ENCODE results near the gene YTHDF1.
"Not testable (repeated sequence)": the region's sequence is repeated elsewhere in the genome, so short reads cannot be mapped to it uniquely, and the experiment has no call there.

The YTHDF1 gene

DNA sequence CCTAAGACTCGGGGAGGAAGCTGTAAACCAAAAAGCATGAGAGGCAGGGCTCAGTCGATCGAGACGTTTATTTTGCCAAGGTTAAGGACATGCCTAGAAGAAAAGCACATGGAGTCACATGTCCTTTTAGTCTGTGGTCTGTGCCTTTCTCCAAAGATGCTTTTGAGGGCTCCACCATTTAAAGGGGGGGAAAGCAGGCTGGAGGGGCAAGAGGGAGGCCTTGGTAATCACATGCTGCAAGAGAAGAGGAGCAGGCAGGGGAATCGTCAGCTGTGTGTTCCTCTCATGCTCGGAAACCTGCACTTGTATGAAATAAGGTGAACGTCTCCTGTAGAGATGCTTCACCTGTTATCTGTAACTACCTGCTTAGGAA lies 9.1 kb upstream of the YTHDF1 start:
- no peak for DNase-seq

GRCh38 chr20:63224412-63225081 lies 8.6 kb upstream of the YTHDF1 start:
- DNase-seq: no peak

GRCh38 chr20:63223826-63224207 lies 7.9 kb upstream of the YTHDF1 start:
- no peak for DNase-seq

GRCh38 chr20:63223121-63223825 lies 7.3 kb upstream of the YTHDF1 start:
- no peak for DNase-seq

DNA sequence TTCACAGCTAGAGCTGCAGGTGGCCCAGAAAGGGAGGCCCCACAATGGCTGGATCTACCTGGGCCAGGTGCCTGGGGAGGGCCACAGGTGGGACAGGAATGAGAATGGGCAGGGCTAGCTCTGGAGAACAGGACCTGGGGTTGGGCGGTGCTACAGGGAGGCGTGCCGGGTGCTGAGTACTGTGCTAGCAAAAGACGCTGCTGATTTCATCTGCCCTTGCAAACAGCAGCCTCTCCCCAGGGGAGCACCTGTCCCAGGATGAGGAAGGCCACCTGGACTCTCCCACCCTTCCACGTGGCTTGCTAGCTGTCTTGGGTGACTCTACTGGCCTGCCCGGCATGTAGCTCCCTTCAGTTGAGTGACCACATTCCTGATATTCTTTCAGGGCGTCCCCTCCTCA lies 6.6 kb upstream of the YTHDF1 start:
- DNase-seq: no peak

DNA sequence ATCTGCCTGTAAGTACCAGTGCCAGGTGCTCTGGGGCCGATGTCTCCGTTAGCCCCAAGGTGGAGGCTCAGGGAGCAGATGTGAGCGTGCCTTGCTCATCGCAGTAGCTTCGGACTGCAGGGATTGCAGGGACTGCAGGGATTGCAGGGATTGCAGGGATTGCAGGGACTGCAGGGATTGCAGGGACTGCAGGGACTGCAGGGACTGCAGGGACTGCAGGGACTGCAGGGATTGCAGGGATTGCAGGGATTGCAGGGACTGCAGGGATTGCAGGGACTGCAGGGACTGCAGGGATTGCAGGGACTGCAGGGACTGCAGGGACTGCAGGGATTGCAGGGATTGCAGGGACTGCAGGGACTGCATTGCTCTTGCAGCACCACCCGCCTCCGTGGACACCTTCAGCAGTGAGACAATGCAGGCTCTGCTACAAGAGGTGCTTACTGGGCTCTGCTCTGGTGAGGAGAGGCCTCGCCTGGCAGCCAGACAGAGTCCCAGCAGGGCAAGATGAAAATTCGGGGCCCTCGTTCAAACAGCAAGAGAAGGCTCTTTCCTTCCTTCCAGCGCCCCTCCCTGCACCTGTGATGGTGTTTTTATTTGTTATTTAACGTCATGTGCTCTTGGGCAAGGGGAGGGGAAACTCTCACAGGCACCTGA lies 5.6 kb upstream of the YTHDF1 start:
- DNase-seq: not testable (repeated sequence)

- DNase-seq: no peak
Measured at GRCh38 chr20:63220696-63221399, 4.9 kb upstream of the YTHDF1 start.

- DNase-seq: no peak
Measured at GRCh38 chr20:63219866-63220521, 4.1 kb upstream of the YTHDF1 start.

GRCh38 chr20:63219447-63219821 lies 3.5 kb upstream of the YTHDF1 start:
- no peak for DNase-seq

DNA sequence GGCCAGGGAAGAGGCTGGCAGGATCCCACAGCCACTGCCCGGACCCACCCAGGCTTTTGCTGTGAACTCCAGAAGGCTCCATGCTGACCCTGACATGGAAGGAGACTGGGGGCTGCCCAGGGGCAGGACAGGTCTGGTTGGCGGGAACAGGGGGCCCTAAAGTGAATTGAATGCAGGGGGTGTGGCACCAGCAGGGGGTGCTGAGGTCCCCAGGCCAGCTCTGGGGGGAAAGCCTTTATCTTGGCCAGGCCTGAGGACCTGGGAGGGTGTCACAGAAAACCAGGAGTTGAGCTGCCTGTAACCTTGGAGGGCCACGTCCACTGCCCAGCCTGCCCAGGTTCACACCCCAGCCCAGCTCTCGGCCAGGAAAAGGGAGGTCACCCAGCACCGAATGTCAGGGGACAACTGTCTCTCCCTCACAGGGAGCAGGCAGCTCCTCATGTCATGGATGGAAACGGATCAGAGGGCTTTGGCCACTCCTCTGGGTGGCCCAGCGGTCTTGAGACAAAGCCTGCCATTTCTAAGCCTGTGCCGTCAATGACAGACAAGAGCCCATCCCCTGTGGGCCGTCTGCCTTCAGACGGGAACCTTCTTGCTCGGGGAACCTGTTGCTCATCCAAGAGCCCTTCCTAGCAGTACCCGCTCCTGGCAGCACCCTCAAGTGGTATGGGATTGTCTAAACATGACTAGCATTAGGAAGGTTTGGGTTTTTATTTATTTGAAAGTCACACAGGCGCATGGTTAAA lies 2.9 kb upstream of the YTHDF1 start:
- no peak for DNase-seq

GRCh38 chr20:63217706-63218105 lies 1.8 kb upstream of the YTHDF1 start:
- no peak for DNase-seq

DNA sequence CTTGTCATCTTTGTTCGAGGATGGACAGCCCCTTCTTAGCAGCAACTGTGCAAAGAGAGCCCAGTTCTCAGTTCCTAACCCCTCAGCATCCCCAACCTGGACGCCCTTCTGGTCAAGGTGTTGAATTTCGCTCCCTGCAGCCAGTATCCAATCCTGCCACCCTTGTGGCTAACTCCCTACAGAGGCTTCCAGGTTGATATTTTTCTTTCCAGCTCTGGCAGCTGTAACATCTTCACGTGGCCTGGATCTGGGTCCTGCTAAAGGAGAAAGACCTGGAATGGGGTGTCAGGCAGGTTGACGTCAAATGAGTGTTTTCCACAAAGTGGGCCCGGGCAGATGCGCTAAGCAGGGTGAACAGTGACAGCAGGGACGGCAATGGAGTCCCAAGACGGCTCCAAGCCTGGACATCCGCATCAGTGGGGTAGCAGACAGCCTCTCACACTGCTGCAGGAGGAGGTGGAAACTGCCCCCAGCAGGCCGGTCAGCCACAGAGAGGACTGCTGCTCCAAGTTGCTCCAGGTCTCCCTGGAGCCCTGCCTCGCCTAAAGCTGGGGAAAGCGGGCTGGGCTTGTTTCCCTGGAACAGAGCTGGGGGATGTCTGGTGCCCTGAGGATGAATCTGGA lies 1.0 kb upstream of the YTHDF1 start:
- DNase-seq: no peak

DNA sequence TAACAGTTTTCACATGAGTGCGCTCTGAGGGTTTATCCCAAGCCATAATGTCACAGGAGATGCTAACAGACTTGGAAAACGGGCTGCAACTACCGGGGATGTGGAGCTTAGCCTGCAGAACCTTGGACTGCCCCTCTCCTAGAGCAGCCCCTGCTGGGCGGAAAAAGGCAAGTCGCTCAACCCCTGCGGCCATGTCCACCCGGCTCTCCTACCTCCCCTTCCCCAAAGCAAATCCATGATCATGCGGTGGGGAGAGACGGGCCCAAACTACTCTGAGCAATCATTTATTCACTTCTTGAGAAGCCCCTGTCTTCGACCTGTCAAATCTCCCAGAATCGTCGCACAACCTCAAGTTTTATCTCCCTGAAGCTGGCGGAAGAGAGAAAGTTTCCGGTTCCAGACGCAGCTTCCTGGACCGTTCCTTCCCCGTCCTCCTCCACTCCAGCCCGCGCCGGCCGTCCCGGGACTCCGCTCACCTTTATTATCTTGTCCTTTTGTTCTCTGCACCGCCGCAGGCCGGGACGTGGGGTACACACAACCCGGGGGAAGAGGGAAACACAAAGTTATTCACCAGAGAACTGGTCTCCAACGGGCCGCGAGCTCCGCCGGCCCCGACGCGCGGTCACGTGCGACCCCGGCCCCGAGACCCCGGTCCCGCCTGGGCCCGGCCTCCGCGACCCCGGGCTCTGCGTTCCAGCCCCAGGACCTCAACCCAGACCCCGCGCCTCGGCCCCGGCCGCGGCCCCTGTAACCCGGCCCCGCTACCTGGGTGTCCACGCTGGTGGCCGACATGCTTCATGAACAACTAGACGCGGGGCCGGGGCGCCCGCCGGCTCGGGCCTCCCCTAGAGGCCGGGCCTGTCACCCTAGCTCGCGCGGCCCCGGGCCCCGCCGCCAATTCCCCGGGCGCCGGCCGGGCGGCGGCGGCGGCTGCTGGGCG lies 560 bp downstream of the YTHDF1 start:
- no peak for DNase-seq

DNA sequence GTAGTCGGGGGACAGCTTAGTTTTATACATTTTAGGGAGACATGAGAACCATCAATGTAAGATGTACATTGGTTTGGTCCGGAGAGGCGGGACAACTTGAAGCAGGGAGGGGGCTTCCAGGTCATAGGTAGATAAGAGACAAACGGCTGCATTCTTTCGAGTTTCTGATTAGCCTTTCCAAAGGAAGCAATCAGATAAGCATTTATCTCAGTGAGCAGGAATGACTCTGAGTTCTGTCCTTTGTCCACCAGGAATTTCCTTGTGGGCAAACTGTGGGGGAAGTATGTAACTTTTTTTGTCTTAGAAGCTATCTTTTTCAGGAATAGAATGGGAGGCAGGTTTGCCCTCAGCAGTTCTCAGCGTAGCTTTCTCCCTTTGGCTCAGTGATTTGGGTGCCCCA lies 1.4 kb downstream of the YTHDF1 start:
- DNase-seq: no peak

DNA sequence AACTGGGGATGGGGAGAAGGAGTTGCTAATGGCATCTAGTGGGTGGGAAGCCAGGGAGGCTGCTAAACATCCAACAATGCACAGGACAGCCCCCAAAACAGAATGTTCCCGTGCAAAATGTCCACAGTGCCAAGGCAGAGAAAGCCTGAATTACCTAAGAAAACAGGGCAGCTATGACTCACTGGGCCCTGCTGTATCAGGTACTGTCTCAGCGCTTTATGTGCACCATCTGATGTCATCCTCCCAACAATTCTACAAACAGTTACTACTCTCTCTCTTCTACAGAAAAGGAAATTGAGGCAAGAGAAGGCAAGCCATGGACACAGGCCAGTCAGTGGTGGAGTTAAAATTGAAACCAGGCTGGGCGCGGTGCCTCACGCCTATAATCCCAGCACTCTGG lies 3.1 kb downstream of the YTHDF1 start:
- no peak for DNase-seq

GRCh38 chr20:63212393-63212730 lies 3.6 kb downstream of the YTHDF1 start:
- no peak for DNase-seq

- no peak for DNase-seq
Measured at GRCh38 chr20:63210011-63210605, 5.8 kb downstream of the YTHDF1 start.

DNA sequence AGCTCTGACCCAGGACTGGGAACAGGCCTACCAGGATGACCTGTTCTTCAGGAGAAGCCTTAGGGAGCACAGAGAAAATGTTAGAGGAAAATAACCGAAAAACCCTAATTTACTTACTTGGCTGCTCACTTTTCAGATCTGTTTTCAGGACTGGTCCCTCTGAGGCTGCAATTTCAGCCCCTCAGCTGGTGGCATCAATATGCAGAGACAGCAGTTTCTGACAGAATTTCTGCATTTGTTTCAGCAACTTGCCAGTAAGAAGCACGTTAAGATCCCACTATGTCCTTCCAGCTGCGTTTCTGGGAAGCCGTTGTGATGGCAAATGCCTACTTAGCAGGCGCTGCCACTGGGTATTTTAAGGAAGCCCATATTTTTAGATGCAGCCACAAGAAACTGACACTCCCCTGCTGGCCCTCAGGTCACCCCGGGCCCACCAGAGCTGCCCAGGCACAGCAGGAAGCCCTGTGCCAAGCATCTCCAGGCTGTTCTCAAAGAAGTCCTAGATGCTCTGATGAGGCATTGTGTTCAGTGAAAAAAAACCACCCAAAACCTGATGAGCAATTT lies 7.5 kb downstream of the YTHDF1 start:
- DNase-seq: no peak

DNA sequence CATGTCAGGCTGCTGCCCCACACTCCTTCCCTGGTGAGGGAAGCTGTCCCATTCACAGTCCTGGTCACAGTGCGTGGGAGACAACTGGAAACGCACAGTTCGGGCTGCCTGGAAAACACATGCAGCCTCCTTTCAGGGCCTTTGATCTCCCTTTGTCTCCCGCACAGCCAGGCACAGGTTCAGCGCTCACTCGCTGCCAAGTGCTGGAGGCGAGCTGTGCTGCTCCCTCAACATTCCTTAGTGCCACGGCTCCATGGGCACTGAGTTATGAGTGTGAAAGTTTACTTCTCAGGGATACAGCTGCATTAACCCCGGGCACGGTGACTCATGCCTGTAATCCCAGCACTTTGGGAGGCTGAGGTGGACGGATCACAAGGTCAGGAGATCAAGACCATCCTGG lies 9.1 kb downstream of the YTHDF1 start:
- DNase-seq: no peak

DNA sequence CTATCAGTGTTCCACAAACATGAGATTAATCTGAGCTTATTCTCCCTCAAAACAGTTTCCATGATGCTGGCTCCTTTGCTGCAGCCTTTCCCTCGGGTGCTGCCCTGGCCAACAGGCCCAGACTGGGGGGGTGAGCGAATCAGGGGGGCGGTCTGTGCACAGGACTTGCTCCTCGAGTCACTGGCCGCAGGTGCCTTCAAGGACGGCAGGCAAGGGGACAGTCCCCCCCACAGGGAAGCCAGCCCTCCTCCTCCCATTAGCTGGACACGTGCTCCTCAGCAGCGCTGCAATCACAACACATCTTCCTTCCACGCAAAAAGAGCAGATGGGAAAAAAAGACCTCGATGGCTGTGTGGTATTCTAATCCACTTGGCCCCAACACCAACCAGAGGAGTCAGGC lies 10.0 kb downstream of the YTHDF1 start:
- no peak for DNase-seq

All from NCI-H1694 (cell line).